Measurements from ENCODE around the gene KRT73.

The KRT73 gene

DNA sequence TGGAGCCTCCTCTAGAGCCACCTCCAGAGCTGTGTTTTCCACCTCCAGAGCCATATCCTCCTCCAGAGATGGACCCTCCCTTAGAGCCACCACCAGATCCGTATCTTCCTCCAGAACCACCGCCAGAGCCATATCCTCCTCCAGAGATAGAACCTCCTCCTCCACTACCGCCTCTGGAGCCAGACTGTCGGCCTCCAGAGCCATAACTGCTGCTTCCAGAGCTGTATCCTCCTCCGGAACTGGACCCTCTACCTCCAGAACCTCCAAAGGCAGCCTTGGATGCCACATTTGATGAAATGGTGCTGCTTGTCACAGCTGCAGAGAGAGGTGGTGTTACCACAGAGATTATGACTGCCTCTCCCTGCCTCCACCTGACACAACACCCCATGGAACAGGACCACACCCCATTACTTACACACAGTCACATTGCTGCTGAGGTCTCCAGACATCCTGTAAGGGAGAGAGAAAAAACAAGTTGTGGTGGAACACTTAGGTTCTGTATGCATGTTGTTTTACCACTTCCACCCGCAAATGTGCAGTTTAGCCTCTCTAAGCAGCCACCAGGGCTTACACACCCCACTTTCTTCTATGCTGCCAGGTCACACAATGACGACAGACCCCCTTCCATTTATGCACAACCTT, 26.9 kb upstream of the KRT73 start:
- no peak for DNase-seq

GRCh38 chr12:52644078-52644415, 25.7 kb upstream of the KRT73 start:
- no peak for DNase-seq

- DNase-seq = no peak
Observed at GRCh38 chr12:52643233-52644077, 25.1 kb upstream of the KRT73 start.

DNA sequence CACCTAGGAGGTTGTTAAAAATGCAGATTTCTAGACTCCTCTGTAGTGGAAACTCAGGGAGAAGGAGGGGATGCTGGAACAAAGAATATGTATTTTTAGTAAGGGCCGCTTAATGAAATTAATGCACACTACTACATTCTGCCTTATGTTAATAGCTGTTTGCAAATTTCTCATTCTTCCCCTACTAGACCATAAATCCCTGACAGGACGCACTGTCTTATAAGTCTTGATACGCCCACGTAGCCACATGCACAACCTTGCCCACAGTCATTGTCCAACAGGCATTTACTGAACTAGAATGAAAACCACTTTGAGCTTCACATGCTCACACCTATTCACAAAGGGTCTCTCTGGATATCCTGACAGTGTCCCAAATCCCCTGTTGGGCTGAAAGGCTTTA, 23.1 kb upstream of the KRT73 start:
- no peak for DNase-seq

DNA sequence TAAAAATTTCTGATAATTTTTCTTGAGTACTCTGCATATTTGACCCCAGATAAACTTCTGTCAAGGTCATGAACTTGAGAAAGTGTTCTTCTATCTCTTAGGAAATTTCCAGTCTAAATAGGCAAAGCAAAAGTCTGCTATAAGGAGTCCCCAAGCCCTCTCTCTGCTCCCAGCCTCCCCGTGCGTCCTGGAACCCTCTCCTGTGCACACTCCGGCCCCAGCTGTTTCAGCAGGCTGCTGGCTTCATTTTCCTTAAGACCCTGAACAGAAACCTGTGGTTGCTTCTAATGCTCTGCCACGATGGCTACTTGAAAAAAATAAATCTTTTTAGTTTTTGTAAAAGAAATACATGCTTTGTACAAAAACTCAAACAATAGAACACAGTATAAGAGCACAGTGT, 18.9 kb upstream of the KRT73 start:
- no peak for DNase-seq

- DNase-seq = no peak
Observed at GRCh38 chr12:52636592-52637258, 18.4 kb upstream of the KRT73 start.

GRCh38 chr12:52636189-52636588, 17.8 kb upstream of the KRT73 start:
- DNase-seq = no peak

GRCh38 chr12:52634266-52635056, 16.1 kb upstream of the KRT73 start:
- DNase-seq = no peak

- DNase-seq = no peak
Observed at GRCh38 chr12:52633383-52633782, 15.0 kb upstream of the KRT73 start.

DNA sequence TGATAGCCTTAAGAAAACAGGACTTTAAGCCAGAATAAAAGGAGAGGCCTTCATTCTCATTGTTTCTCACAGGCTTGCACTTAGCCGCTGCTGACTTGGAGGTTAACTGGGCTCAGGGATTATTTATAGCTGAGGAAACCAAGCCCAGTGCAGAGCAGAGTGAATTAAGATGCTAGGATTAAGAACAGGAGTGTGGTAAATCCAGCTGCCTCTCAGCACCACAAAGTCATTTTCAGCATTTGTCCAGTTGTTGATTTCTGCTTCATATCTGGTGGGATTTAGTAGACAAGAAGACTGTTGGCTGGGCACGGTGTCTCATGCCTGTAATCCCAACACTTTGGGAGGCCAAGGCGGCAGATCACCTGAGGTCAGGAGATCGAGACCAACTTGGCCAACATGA, 14.3 kb upstream of the KRT73 start:
- no peak for DNase-seq

DNA sequence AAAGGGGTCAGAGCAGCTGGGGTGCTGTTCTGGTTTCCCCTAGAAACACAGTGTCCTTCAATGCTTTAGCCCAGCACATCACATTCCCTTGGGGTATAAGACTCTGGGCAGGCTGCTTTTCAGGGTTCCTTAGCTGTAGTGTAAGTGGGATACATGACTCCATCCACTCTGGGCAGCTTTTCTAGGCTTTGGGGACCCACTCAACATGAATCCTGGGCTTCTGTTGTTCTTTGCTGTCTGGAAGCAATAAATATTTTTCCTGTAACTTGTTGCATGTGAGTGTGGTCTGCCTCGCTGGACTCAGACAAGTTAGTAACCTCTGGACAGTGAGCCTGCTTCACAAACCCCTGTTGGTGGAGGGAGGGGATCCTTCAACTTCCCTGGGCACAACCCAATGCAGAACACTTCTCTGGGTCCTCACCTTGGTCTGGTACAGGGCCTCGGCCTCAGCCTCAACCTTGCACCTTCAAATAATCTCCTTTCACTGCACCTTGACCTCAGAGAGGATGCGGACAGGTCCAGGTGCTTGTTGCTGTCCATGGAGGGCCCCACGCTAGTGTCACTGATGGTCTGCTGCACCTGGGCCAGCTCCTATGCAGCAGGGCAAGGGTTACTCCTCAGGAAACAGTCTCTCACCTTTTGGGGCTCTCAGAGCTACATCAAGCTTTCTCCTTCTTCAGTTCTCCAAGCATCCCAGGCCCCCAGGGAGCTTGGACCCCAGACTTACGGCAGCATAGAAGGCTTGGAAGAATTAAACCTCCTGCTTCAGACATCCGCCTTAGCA, 13.5 kb upstream of the KRT73 start:
- no peak for DNase-seq

DNA sequence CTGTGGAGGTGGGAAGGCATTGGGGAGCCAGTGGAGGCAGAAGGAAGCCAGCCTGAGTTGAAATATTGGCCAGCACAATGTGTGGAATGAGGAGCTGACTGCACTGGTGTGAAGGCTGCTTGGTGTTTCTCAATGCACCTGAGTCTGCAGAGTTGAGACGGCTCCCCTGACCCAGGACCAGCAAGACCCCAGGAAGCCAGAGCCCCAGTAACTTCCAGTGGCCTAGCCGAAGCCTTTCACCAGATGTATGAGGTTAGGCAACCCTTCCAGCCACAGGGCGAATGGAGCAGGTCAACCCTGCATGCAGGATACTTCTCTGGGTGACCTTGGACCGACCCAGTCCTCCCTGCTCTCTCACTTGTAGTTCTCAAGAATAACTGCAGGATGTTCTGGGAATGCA, 12.9 kb upstream of the KRT73 start:
- no peak for DNase-seq

- no peak for DNase-seq
Observed at GRCh38 chr12:52630599-52631200, 12.3 kb upstream of the KRT73 start.

DNA sequence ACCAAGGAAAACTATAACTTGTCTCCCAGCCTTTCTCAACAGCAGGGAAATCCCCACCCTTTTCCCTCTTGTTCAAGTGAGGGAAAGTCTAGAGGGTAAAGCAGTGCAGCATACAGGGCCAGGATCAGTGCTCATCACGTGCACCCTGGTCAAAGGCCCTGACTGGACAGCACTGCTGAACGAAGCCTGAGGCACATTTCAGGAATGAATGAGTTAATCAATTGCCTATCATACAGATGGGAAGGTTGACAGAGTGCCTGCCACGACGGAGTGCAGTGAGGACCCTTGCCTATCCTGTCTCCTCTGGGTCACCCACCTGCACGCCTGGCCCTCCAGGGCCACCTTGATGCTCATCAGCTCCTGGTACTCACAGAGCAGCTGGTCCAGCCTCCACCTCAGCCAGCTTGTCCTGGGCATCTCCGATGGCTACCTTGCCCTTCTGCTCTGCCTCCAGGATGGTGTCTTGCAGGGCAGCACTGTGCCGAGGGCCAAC, 11.7 kb upstream of the KRT73 start:
- no peak for DNase-seq

DNA sequence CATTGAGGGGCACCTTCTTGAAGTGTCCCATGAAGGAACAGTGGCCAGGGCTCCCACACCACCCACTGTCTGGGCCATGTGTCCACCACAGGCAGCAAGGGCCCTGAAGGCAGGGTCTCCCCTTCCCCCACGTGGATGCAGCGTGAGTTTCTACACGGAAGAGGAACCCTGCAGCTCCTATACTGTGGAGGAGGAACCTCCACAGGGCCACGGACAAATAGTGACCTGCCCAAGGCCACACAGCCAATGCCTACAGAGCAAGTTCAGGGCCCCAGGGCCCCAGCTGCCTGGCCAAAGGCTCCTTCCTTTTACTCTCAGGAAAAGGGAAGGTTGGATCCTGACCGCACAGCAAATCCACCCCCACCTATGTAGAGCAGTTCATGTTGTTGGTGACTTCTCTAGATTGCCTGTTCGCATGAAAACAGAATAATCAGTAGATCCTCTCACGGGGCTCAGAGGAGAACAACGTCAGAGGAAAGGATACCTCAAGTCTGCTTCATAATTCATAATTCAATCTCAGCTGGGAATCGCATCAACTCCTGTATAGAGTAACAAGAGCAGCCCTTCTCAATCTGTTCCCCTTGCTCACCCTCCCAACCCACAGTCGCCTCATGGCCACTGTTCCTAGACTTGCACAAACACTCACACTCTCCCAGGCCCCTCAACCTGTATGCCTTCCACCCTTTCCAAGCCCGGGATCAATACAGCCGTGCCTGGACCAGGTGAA, 11.1 kb upstream of the KRT73 start:
- no peak for DNase-seq

DNA sequence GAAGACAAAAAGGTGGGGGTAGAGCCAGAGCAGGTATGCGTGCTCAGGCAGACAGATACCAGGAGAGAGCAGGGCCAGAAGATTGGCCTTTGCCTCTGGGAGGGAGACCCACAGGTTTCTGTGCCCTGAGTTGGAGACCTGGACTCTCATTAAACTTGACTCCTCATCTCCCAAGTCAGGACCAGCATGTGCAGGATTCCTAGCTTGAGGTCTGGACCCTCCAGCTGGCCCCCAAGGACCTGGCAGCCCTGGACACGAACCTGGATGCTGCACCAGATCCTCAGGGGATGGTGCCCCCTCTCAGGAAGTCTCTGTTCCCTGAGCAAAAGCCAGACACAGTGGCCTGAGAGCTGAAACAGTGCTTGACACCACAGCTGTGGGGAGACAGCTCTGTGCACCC, 10.5 kb upstream of the KRT73 start:
- no peak for DNase-seq

GRCh38 chr12:52628111-52628507, 9.8 kb upstream of the KRT73 start:
- no peak for DNase-seq

- no peak for DNase-seq
Observed at GRCh38 chr12:52627395-52628110, 9.2 kb upstream of the KRT73 start.

DNA sequence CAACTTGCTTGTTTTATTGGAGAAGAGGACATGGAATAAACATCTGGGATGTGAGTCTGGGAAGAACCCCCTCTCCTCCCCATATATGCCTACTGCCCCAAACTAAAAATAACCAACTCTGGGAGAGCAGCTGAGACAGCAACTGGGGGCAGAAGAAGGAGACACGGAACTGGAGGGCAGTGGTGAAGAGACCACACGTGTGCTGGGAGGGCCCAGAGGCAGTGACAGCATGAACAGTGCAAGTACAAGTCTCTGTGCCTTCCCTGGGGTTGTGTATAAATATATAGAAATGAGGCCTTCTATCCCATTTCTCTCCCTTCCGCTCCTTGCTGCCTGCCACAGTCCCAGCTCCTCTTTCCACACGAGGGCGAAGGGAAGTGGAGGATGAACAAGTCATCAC, 4.0 kb upstream of the KRT73 start:
- DNase-seq = no peak

GRCh38 chr12:52618866-52619265, 507 bp upstream of the KRT73 start:
- DNase-seq = no peak

- DNase-seq = no peak
Observed at GRCh38 chr12:52617403-52617785, 965 bp downstream of the KRT73 start.

Measured in kidney glomerular epithelial cell (primary cell).